ENCODE results near the gene NXN.

DNA sequence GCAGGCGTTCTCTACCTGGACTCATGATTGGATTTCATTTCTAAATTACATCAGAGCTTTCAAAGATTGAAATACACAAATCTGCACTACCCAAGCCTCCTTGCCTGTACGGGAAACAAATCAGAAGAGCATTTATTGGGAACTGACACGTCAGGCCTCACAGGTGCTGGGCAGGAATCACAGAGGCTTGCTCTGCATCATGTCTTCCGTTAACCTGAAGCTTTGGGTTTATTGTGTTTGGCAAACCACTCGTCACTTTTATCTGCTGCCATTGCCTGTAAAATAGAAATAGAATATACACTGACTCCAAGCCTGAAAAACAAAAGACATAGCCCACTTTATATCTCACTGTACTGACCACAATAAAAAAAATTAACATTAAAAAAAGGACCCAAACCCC is 219.6 kb downstream of the NXN start:
- no peak for TF ChIP-seq POLR2A (IDR thresholded peaks at IDR 0.05)
- TF ChIP-seq, protein P1, sequence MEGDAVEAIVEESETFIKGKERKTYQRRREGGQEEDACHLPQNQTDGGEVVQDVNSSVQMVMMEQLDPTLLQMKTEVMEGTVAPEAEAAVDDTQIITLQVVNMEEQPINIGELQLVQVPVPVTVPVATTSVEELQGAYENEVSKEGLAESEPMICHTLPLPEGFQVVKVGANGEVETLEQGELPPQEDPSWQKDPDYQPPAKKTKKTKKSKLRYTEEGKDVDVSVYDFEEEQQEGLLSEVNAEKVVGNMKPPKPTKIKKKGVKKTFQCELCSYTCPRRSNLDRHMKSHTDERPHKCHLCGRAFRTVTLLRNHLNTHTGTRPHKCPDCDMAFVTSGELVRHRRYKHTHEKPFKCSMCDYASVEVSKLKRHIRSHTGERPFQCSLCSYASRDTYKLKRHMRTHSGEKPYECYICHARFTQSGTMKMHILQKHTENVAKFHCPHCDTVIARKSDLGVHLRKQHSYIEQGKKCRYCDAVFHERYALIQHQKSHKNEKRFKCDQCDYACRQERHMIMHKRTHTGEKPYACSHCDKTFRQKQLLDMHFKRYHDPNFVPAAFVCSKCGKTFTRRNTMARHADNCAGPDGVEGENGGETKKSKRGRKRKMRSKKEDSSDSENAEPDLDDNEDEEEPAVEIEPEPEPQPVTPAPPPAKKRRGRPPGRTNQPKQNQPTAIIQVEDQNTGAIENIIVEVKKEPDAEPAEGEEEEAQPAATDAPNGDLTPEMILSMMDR (IDR thresholded peaks at IDR 0.05): no peak
